GM21360 (cell line): ENCODE results near the gene VAV2.
"Not testable (repeated sequence)": the region's sequence is repeated elsewhere in the genome, so short reads cannot be mapped to it uniquely, and the experiment has no call there.

Source experiments
- ATAC-seq: cut with Tn5 transposase; IDR thresholded peaks from one replicate; pipeline ENCODE4 v1.9.1; 2021; ENCODE audit warnings: mild to moderate bottlenecking, moderate library complexity; ENCODE audit not compliant: unreplicated experiment

Gene VAV2

DNA sequence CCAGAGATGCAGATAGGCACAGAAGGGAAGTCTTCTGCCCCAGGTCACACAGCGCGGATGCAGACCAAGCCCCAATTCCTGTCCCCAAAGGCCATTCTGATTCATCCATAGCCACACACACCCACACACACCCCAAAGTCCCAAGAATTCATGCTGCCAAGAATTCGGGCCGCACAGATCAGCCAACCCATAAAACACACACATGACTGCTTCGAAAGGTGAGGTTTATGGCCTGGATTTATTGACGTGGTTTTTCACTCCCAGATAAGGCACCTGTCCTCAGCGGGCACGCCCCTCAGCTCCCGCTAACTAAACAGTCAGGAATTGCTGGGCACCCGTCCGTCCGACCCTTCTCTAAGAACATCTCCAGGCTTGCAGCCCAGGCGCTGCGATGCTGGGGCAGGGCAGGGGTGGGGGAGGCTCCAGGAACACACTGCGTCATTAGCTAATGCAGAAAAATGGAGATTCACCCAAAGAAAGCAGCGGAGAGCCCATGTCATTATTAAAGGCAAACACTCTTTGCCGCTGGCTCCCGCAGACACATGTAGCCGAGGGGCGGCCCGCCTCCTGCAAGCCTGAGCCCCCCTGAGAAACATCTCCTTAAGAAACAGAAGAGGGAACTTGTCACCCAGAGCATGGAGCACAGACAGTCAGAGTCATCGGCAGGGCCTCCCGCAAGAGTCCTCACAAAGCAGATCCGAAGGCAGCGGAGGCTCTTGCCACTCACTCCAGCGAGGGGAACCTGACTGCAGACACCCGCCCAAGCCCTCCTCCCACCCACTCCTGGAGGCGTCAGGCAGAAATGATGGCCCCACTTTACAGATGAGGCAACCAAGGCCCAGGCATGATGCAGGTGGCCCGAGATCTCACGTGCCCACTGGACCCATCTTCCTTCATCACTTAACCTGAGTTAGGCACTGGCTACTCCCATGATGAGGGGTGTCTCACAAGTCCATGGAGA is 19.9 kb downstream of the VAV2 start:
- no peak for ATAC-seq

DNA sequence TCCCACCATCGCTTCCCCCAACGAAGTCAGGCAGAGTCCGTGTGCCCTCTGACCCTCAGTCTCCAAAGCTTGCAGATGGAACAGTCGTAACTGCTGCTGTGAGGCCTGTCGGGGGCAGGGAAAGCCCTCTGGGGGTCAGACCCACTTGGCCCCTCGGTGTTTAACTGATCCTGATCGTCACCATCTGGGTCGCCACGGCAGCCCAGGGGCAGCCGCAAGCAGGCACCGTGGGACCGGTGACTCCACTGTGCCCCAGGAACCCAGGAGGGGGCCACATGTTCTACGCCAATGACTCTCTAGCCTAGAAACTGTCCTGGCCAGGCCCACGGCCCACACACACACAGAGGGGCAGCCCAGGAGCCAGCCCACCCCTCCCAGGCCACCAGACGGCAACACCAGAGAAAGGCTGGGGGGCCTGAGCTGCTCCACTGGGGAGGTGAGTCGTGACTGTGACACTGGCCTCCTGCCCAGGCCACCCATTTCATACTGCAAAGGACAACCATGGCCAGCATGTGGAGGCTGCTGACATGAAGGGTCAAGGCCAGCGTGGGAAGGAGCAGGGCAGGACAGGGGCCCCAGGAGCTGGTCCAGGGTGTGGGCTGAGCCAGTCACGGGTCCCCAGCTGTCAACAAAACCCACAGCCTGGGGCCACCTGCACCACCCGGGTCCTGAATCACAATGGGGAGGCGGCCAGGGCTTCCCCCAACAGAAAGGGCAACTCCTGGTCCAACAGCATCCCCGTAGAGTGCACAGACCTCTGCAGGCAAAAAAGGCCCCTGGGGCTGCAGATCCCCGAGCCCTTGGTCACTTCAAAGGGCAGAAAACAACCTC is 20.8 kb downstream of the VAV2 start:
- no peak for ATAC-seq

DNA sequence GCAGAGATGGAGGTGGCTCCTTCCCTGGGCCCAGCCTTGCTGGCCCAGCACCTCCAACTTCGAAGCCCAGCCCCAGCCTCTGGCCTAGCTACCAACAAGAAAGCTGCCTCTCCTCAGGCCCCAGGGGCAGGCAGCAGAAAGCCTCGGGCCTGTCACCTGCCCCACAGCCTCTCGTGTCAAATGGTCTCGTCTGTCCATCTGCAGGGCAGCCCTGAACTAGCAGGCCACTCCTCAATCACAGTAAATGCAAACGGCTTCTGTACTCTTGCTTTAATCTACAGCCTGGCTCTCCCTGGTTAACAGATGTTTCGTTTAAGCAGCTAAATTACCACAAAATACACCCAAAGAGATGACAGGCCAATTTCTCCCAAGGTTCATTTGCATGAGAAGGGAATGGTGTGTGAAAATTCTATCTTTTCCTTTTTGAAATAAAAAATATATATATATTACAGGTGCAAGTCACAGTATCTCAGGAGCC is 21.5 kb downstream of the VAV2 start:
- ATAC-seq, result no peak

DNA sequence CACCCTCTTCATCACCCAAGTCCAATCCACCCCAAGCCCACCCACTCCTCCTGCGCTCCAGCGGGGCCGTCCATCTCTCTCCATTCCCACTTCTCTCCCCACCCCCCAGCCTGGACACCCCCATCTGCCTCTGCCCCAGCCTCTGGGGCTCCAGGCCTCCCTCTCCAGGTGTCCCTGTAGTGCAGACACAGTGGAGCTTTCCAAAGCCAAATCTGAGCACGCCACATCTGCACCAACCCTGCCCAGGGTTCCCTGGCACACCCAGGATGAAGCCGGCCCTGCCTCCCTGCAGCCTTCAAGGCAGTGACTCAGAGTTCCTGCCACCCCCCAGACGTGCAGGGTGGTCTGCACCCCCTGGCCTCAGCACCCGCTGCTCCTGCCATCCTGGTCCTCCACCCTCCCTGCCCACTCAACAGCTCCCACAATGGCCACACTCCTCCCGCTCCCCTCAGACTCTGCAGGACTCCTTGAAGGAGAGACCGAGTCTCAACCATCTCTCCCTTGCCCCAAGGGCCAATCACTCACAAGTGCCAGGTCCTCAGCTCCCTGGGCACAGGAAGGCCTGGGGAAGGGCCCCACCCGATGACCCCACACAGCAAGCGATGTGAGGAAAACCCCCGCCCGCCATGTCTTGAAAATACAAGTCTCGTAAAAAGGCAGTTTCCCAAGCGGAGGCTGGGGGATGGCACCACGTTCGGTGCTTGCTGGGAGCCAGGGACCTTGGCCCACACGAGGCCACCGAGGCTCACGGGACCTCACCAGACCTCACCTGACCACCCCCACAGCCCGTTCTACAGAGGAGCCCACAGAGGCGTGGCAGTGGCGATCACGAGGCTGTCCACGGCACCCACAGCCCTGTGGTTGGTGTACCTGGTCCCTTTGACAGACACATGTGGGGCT is 22.2 kb downstream of the VAV2 start:
- no peak for ATAC-seq

DNA sequence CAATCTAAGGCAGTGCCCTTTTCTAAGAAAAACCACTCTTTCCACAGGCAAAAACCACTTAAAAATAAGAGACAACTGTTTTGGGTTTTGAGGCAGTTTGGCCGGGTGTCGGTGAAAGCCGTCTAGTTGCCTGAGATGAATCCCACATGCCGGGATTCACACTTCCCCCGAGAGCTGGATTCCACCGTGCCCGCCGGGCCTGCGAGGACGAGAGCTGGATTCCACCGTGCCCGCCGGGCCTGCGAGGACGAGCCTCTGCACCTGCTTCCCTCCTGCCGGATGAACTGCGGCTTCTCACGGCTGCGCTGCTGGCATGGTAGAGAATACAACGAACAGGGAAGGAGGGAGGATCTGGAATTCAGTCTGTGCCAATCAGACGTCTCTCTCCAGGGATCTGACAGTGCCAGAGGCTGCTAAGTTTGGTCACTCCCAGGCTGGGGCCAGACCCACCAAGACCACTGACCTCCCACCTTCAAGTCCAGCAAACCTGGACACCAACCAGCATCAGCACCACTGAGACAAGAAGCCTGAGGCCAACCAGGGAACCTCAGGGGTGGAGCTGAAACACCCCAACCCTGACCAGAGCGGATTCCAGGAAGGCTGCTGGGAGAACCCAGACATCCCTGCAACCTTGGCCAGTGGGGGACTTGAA is 23.0 kb downstream of the VAV2 start:
- no peak for ATAC-seq

DNA sequence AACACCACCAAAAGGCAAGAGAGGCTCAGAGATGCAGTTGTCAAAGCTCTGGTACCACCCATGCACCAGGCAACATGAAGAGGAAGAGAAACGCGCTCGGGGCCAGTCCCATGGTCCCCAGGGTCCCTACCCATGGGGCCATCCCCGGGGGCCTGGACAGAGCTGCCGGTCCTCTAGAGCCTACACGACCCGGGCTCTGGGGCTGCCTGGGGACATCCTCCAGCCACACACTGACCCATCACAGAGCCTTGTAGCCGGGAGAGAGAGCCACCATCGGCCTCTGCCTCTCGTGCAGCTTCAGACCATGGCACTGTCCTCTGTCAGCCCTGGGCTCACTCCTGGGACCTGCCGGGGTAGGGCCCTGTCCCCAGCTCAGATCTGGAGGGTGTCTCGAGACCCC is 23.7 kb downstream of the VAV2 start:
- ATAC-seq, result no peak

DNA sequence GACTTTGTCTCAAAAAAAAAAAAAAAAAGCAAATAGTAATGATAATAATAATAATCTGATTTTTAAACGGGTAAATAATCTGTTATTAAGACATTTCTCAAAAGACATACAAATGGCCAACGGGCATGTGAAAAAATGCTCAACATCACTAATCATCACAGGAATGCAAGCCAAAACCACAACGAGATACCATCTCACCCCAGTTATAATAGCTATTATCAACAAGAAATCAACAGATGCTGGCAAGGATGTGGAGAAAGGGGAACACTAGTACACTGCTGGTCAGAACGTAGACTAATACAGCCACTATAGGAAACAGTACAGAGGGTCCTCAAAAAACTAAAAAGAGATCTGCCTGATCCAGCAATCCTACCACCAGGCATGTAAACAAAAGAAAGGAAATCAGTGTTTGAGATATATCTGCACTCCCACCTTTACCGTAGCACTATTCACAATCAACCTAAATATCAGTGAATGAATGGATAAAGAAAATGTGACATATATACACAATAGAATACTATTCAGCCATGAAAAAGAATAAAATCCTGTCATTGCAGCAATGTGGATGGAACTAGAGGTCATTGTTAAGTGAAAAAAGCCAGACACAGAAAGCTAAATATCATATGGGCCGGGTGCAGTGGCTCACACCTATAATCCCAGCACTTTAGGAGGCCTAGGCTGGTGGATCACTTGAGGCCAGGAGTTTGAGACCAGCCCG is 24.9 kb downstream of the VAV2 start:
- ATAC-seq, result no peak

DNA sequence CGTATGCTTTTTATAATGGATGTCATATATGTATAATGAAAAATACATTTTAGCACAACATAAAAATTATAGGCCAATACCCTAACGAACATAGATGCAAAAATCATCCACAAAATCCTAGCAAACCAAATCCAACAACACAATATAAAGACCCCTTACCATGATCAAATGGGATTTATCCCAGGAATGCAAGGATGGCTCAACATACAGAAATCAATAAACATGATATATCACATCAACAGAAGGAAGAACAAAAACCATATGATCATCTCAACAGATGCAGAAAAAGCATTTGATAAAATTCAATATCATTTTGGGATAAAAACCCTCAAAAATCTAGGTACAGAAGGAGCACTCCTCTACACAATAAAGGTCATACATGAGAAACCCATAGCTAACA is 27.7 kb downstream of the VAV2 start:
- no peak for ATAC-seq

DNA sequence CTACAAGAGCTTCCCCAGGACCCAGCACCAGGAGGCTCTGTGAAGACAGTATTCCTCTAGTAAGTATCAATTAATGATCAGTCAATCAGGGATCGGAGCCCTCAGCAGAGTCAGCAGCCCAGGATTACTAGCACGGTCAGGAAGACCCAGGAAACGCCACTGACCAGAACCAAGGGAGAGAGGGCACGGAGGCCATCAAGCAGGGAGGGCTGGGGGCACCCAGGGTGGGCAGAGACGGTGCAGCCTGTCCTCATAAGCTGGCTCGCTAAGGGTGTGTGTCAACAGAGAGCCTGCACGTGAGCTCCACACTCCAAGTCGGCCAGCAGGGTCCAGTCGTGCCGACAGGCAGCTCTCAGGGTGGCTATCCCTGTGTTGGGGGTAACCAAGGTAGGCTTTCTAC is 29.0 kb downstream of the VAV2 start:
- ATAC-seq, result no peak

DNA sequence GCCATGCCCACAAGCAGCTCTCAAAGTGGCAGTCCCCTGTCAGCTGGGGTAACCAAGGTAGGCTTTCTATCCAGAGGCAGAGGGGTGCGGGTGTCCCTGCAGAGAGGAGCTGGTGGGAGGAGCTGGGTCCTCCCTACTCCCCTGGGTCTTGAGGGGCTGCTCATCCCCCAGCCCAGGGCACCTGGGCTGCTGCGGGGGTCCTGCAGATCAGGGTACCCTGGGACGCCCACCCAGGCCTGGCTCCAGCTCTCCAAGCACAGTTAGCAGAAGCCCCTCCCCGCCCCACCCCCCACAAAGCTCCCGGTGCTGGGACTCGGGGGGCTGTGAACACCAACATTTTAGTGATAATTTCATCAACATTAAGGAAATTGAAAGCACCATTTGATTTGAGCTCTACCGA is 29.8 kb downstream of the VAV2 start:
- no peak for ATAC-seq

DNA sequence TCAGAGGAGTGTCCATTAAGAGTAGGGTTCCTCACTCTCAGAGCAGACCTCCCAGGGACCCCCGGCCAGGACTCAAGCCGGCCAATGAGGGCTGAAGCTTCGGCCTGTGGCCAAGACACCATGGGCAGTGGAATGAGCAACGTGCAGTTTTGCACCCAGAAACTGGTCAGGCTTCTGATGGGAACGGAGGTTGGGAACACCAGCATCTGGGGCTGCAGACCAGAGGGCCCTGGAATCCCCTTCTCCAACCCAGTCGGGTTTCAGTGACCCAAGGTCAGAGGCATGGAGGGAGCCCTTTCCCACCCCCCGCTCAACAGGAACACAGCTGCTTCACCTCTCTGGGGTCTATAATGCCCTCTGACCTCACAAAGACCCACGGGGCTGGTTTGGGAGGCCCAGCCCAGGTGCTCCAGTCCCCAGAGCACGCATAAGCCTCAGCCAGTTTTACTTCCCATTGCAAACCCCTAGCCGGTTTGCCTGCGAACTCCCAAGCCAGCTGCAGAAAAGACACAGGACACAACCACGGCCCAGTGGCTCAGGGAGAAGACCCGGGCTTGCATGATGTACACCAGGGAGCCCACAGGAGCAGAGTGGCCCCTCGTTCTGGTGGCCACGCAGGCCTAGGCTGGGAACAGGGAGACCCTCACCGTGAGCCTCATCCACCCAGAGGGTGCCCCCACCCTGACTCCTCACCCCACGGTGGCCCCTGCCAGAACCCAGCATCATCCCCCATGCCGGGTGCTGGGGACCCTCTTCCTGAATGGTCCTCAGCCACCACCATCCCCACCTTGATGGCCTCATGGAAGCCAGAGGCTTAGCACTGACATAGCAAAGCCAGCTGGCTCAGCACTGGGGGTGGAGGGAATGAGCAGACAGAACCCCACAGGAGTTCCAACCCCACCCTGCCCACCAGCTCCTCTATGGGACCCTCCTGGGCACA is 30.6 kb downstream of the VAV2 start:
- no peak for ATAC-seq

DNA sequence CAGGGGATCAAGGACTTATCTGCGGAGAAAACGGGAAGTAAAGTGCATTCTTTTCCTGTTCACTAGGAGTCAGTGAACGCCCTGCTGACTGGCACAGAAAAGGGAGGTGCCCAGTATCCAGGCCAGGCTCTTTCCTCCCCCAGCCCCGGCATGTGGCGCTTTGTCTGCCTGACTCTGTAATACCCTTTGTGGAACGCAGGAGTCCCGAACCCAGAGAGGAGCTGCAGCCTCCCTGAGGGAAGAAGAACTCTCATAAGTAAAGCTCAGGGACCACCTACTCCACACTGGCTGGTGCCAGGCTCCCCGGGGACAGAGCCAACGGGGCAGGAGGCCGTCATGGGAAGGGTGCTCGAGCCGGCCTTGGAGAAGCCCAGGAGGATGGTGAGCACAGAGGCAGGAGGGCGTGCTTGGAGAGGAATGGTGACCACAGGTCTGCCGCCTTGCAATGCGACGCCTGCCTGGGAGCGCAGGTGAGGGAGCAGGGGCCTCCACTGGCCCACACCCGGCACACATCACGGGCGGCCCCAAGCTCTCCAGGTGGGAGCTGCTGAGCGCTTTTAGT is 31.5 kb downstream of the VAV2 start:
- ATAC-seq, result no peak

DNA sequence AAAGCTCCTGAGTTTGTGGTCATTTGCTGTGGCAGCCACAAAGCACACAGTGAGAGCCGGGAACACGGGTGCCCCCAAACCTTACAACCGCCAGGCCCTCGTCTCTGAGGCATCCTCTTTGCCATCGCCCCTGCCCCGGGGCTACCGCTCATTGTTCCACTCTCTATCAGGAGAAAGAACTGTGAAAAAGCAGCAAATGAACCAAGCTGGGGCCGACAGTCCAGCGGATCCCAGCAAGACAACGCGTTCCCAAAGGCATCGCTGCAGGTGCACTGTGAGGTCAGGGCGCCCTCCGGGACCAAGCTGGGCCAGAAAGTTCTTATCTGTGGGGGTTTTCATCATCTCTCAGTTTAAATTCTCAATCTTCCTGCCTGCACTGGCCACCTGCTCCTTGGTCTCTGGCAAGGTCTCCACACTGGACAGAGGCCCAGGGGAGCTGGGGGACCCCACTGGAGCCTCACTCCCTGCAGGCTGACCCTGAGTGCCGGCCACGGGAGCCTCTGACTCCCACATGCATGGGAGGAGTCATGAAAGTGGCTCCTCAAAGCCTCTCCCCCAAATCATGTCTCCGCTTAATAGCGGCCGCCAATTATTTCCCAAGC is 32.1 kb downstream of the VAV2 start:
- no peak for ATAC-seq

DNA sequence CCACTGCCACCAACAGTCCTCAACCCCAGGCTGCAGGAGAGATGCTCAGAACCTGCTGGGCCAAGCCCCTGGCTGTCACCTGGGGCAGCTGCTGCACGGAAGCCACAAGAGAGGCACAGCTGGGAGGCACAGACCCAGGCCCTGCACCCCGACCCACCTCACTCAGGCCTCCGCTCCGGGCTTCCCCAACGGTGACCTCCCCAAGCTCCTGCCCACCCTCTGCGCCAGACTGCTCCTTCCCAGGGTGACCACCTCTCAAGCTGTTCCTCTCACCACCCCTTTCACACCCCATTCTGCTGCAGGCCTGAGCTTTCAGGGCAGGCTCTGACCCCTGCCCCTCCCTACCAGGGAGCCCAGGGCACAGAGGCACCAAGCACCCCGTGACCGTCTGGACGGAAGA is 33.0 kb downstream of the VAV2 start:
- ATAC-seq, result no peak

DNA sequence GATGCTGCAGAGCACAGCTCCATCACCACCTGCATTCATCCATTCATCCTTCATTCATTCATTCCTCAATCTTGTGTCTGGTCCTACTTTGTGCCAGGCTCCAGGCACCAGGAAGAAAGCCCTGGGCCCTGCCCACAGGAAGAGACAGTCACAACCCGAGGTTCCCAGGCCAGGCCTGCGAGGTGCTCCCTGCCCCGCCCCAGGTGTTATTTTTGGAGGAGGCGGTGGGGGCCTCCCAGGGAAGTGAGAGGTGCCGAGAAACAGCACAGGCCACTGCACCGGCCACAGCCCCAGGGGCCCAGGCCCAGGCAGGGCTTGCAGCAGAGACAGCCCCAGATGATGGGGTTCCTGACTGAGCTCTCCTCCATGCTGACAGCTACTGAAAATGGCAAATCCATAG is 33.4 kb downstream of the VAV2 start:
- no peak for ATAC-seq

DNA sequence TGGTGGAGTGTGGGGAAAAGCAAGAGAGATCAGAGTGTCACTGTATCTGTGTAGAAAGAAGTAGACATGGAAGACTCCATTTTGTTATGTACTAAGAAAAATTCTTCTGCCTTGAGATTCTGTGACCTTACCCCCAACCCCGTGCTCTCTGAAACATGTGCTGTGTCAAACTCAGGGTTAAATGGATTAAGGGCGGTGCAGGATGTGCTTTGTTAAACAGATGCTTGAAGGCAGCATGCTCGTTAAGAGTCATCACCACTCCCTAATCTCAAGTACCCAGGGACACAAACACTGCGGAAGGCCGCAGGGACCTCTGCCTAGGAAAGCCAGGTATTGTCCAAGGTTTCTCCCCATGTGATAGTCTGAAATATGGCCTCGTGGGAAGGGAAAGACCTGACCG is 34.4 kb downstream of the VAV2 start:
- not testable (repeated sequence) for ATAC-seq

DNA sequence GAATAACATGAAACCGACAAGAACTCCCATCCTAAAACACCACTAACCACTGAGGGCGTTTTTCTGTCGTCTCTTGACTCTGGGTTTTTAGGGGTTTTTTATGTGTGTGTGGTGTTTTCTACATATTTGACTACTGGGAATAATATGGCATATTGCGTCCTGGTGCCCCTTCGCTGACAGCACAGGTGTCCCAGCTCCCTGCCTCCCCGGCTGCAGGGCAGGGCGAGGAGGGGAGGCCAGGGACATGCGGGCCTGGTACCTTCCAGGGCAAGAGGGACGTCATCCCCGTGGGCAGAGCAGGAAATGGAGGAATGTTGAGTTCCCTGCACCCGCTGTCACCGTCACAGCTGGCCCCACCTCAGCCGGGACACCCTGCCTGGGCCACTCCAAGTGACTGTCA is 34.8 kb downstream of the VAV2 start:
- no peak for ATAC-seq

DNA sequence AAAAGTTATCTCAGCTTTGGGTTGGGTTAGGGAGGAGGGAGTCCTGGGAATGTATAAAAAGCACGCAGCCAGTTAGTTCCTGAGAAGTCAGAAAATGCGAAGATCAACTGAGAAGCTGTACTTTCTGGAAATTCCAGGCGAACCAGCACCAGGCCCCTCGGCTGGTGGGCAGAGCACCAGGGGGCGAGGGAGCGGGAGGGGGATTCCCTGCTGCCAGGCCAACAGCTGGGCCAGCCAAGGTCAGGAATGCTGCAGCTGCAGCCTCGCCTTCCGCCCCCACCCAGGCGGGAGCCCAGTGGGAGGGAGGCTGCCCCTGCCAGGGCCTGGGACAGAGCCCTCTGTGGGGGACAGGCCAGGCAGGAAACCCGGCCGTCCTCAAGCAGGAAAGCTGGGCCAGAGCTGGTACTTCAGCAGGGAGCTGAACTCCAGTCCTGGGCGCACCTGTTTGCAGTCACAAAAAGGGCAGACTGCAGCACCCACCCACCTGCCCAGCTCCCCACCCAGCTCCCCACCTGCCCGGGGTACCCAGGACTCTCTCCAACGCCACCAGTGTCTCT is 35.5 kb downstream of the VAV2 start:
- no peak for ATAC-seq
